Daoy (cell line): Measurements from ENCODE around the gene ZNF648. TPM values are rescaled to one million over a fixed set of nuclear protein-coding genes. Genes with fewer than 3 reads are reported as not detected.
"Not testable (repeated sequence)": the region's sequence is repeated elsewhere in the genome, so short reads cannot be mapped to it uniquely, and the experiment has no call there.

Source experiments
- DNase-seq: peaks from one replicate; pipeline ENCODE4 v3.0.0-alpha.2; 2015; ENCODE audit warnings: low read depth
- total RNA-seq: library from RNA; depleted of rRNA; stranded (reverse); fragments of >200 nt; shearing (Covaris generic); gene quantifications from 2 replicates; pipeline ENCODE4 v1.2.3, GENCODE V29; 2014

ZNF648 gene
- total RNA-seq, 1 experiment from 2014 or later: 0.17 TPM

GRCh38 chr1:182071924-182072323, 10.4 kb upstream of the ZNF648 start:
- DNase-seq: no peak

- peak; percentile 64 for DNase-seq
Measured at GRCh38 chr1:182069028-182069466, 7.5 kb upstream of the ZNF648 start.

- DNase-seq: no peak
Measured at GRCh38 chr1:182066934-182067333, 5.4 kb upstream of the ZNF648 start.

GRCh38 chr1:182065126-182065845, 3.8 kb upstream of the ZNF648 start:
- no peak for DNase-seq

- DNase-seq: no peak
Measured at GRCh38 chr1:182064611-182065010, 3.1 kb upstream of the ZNF648 start.

GRCh38 chr1:182062223-182062622, 711 bp upstream of the ZNF648 start:
- DNase-seq: no peak

GRCh38 chr1:182060877-182061276, 635 bp downstream of the ZNF648 start:
- no peak for DNase-seq

- DNase-seq: no peak
Measured at GRCh38 chr1:182059936-182060335, 1.6 kb downstream of the ZNF648 start.

GRCh38 chr1:182056601-182057366, 4.7 kb downstream of the ZNF648 start:
- no peak for DNase-seq

- DNase-seq: peak; percentile 50
Measured at GRCh38 chr1:182054698-182055326, 6.7 kb downstream of the ZNF648 start.

GRCh38 chr1:182052355-182052754, 9.2 kb downstream of the ZNF648 start:
- no peak for DNase-seq

GRCh38 chr1:182051938-182052337, 9.6 kb downstream of the ZNF648 start:
- no peak for DNase-seq

GRCh38 chr1:182050481-182051448, 10.7 kb downstream of the ZNF648 start:
- DNase-seq: no peak

- no peak for DNase-seq
Measured at GRCh38 chr1:182048562-182048961, 12.9 kb downstream of the ZNF648 start.

- no peak for DNase-seq
Measured at GRCh38 chr1:182046763-182047162, 14.7 kb downstream of the ZNF648 start.

- DNase-seq: not testable (repeated sequence)
Measured at GRCh38 chr1:182045481-182045880, 16.0 kb downstream of the ZNF648 start.

GRCh38 chr1:182041615-182042014, 19.9 kb downstream of the ZNF648 start:
- no peak for DNase-seq

- no peak for DNase-seq
Measured at GRCh38 chr1:182038220-182038619, 23.3 kb downstream of the ZNF648 start.

GRCh38 chr1:182035097-182035770, 26.3 kb downstream of the ZNF648 start:
- peak; percentile 14 for DNase-seq

GRCh38 chr1:182032251-182032650, 29.3 kb downstream of the ZNF648 start:
- DNase-seq: peak; percentile 59
